GM18909 (cell line): ENCODE results near the gene ATP8A2.

Experiments
- ATAC-seq: cut with Tn5 transposase; IDR thresholded peaks from one replicate; pipeline ENCODE4 v1.9.1; 2021; ENCODE audit warnings: mild to moderate bottlenecking; ENCODE audit not compliant: unreplicated experiment, poor library complexity

ATP8A2 gene

GRCh38 chr13:25602176-25602575 is 230.4 kb downstream of the ATP8A2 start:
- no peak for ATAC-seq

GRCh38 chr13:25604106-25604505 is 232.3 kb downstream of the ATP8A2 start:
- no peak for ATAC-seq

- no peak for ATAC-seq
Observed at GRCh38 chr13:25607096-25607495, 235.3 kb downstream of the ATP8A2 start.

DNA sequence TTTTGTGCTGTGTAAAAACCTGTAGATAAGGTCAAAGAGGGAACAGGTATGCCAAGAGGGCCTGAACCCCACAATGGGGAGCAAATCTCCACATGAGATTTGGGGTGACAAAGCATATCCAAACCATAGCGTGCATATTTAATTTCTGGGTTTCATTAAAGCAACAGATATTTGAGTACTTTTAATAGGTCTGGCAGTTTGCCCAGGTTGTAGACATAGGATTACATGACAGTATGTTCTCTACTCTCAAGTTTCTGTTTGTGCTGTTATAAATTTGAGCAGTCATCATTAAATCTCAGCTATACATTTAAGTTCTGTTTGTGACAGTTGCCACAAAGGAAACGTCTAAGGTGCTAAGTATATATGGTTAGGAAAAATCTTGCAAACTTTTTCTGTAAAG is 236.4 kb downstream of the ATP8A2 start:
- ATAC-seq, result no peak

- no peak for ATAC-seq
Observed at GRCh38 chr13:25616674-25617073, 244.9 kb downstream of the ATP8A2 start.

DNA sequence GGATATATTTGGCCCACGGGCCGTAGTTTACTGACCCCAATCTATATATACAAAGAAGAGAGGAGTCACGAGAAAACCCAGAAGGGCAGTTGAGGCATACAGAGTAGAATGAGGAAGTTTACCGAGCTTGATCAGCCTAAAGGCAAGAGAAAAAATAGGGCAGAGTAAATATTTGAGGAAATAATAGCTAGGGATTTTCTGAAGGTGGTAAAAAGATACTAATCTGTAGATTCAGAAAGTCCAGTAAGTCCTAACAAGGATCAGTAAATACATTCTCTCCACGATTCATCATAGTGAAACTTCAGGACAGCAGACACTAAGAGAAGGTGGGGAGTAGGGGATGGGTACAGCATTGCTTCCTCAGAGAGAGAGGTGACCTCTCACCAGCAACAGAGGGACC is 248.1 kb downstream of the ATP8A2 start:
- ATAC-seq, result no peak

DNA sequence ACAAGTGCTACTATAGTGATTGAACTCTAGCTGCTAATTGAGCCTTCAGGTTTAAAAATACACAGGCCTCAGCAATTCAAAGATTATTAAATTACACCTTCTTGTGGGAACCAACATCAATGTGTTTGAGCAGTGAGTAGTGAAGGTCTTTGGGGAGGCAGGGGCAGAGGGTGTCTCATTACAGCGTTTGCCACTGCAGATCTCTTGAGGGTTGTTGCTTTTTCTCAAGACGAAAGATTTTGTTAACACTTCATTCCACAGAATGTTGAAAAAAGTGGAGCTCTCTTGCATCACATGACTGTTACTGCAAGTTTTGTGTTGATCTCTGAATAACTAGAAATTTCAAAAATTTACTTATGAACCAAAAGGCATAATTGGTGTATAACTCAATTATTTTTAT is 253.6 kb downstream of the ATP8A2 start:
- ATAC-seq, result no peak

GRCh38 chr13:25630329-25630900 is 258.6 kb downstream of the ATP8A2 start:
- no peak for ATAC-seq

- ATAC-seq, result no peak
Observed at GRCh38 chr13:25632166-25632888, 260.6 kb downstream of the ATP8A2 start.

GRCh38 chr13:25633093-25633492 is 261.3 kb downstream of the ATP8A2 start:
- ATAC-seq, result no peak

GRCh38 chr13:25645681-25646080 is 273.9 kb downstream of the ATP8A2 start:
- ATAC-seq, result no peak

- no peak for ATAC-seq
Observed at GRCh38 chr13:25649001-25649633, 277.3 kb downstream of the ATP8A2 start.

- no peak for ATAC-seq
Observed at GRCh38 chr13:25652764-25653163, 281.0 kb downstream of the ATP8A2 start.

- no peak for ATAC-seq
Observed at GRCh38 chr13:25654322-25654721, 282.5 kb downstream of the ATP8A2 start.

DNA sequence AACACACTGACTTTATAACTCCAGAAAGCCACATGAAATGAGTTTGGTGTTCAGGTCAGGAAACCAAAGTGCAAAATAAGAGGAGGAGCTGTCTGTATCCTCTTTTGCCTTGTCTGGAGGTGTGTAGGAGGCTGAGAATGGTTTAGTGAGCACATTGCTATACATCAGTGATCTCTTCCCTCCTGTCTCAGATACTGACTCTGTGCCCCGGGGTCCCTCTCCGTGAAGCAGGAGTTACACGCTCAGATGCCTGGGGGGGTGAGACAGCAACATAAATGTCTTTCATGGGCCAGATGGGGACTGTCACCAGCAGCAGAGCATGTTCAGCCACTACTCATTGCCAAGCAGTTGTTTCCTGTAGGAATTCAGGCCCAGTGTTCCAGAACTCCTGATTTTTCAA is 285.4 kb downstream of the ATP8A2 start:
- no peak for ATAC-seq

DNA sequence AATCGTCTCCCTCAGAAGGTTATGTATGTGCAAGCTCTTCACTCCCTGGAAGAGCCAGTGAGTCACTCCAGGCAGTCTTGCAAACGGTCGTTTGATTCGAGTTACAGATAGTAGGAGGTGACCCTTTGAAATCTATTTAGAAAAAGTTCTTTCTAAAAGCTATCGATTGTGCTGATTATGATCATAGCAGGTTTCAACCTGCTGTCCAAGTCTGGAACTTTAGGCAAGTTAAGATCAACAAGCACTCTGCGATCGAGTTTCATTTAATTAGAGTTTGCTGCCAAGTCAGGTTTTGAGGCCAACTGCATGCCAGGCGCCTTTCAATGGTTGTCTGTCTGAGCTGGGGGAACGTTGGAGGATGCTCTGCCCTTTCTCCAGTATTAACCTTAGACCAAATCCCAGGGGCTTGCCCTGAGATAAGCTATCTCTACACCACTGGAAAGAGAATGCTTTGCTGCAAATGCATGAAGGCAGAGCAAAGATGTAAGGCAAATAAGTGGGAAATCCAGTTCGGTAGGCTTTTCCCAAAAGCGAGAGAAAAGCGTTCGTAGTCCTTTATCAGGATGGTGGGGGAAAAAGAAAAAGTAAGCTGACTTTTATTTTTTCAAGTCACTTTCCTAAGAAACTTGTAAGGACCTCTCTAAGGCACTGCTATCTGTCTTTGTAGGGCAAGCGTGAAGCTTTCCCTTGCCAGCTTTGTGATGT is 287.5 kb downstream of the ATP8A2 start:
- ATAC-seq, result no peak

DNA sequence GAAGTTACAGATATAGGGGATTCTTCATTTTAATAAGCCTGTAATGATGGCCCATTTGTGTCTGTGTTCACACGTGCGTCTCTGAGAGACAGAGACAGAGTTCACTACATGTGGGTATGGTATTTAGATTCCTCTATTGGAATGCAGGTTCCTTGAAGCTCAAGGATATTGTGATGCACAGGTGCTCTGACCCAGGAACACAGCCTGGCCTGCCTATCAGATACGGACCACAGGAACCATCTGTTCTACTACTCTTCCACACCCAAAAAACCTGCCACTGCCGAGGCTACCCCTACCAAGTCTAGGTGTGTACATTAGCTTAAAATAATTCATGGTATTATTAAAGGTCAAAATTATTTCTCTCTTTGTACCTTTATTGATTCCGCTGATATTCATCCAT is 289.2 kb downstream of the ATP8A2 start:
- ATAC-seq, result no peak

- ATAC-seq, result no peak
Observed at GRCh38 chr13:25662516-25662915, 290.7 kb downstream of the ATP8A2 start.

- ATAC-seq, result no peak
Observed at GRCh38 chr13:25668345-25668744, 296.6 kb downstream of the ATP8A2 start.

GRCh38 chr13:25673711-25674110 is 301.9 kb downstream of the ATP8A2 start:
- ATAC-seq, result no peak

DNA sequence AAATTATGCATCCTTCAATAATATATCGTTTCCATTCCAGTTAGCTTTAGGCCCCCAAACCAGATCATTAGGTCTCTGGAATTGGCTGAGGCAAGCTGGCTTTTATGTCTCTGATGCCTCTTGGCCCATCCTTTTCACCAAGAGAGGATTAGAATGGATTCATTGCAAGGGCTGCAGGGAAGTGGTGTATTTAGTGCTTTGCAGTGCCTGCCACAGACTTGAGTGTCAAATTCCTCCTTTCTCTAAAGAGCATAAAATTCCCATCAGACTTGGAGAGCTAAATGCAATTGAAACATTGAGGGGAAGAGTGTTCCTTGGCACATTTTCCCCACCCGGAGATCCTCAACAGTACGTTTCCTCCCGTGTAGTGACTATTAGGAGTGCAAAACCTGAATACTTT is 302.6 kb downstream of the ATP8A2 start:
- ATAC-seq, result no peak
